SU-DHL-6 (cell line): Measurements from ENCODE around the gene SLC22A13.

ENCODE experiments used
- H2AFZ ChIP-seq: fragments of 200-600 bp; sonication (generic); 2 replicates; pipeline ENCODE4 v1.6.1; 2014; ENCODE audit warnings: low read depth, mild to moderate bottlenecking, moderate library complexity, mixed read lengths, antibody characterized with exemption, low read length; ENCODE audit not compliant: severe bottlenecking
- H3F3A ChIP-seq: fragments of 200-600 bp; shearing (Covaris generic); 2 replicates; pipeline ENCODE4 v1.6.0; 2016; ENCODE audit warnings: antibody characterized with exemption, mild to moderate bottlenecking; ENCODE audit not compliant: insufficient read depth
- H3K27ac ChIP-seq: fragments of 200-600 bp; sonication (generic); 2 replicates; pipeline ENCODE4 v1.5.1; 2016; ENCODE audit warnings: low read depth, mild to moderate bottlenecking, low read length, moderate library complexity, mixed read lengths
- H3K27me3 ChIP-seq: fragments of 200-600 bp; sonication (generic), shearing (Covaris generic); 2 replicates; pipeline ENCODE4 v1.6.0; 2014; ENCODE audit warnings: mild to moderate bottlenecking, low read length
- H3K36me3 ChIP-seq: fragments of 200-600 bp; sonication (generic); 2 replicates; pipeline ENCODE4 v1.6.1; 2014; ENCODE audit warnings: mild to moderate bottlenecking, low read length, mixed read lengths
- H3K4me2 ChIP-seq: fragments of 300-600, 200-600 bp; shearing (Covaris generic), sonication (generic); 2 replicates; pipeline ENCODE4 v1.6.0; 2014; ENCODE audit warnings: low read length, low read depth, mild to moderate bottlenecking; ENCODE audit not compliant: poor library complexity, severe bottlenecking
- H3K4me3 ChIP-seq: fragments of 200-600 bp; sonication (generic); 2 replicates; pipeline ENCODE4 v1.5.1; 2014; ENCODE audit warnings: antibody characterized with exemption, low read length, mild to moderate bottlenecking, mixed read lengths; ENCODE audit not compliant: insufficient read depth, poor library complexity, severe bottlenecking
- H3K79me2 ChIP-seq: fragments of 200-600 bp; sonication (generic); 2 replicates; pipeline ENCODE4 v1.6.1; 2014; ENCODE audit warnings: mild to moderate bottlenecking, low read length, moderate library complexity; ENCODE audit not compliant: insufficient read depth
- H3K9ac ChIP-seq: fragments of 200-600 bp; sonication (generic); 2 replicates; pipeline ENCODE4 v1.7.0; 2014; ENCODE audit warnings: mild to moderate bottlenecking, low read length
- H3K9me2 ChIP-seq: fragments of 200-600 bp; sonication (generic); replicated peaks from 2 replicates; pipeline ENCODE4 v1.6.1; 2014; ENCODE audit warnings: low read length; ENCODE audit not compliant: insufficient read depth
- H3K9me3 ChIP-seq: fragments of 200-600 bp; sonication (generic); 2 replicates; pipeline ENCODE4 v1.6.1; 2014; ENCODE audit warnings: low read length, mixed read lengths; ENCODE audit not compliant: insufficient read depth
- H4K20me1 ChIP-seq: fragments of 200-600 bp; sonication (generic); 2 replicates; pipeline ENCODE4 v1.6.1; 2014; ENCODE audit warnings: low read depth, mild to moderate bottlenecking, antibody characterized with exemption, low read length, moderate library complexity, mixed read lengths
- EZH2phosphoT487 ChIP-seq: fragments of 200-600 bp; sonication (generic), shearing (Covaris generic); conservative IDR thresholded peaks from 2 replicates; pipeline ENCODE4 v1.6.1; 2018; ENCODE audit warnings: mild to moderate bottlenecking, antibody characterized with exemption, low read length, moderate library complexity, mixed read lengths
- TF ChIP-seq, protein P1 (sequence below): fragments of 200-600 bp; sonication (generic); IDR thresholded peaks from one replicate; pipeline ENCODE4 v1.5.1; 2017; ENCODE audit warnings: antibody characterized with exemption, mild to moderate bottlenecking, low read length, moderate library complexity; ENCODE audit not compliant: insufficient read depth, poor library complexity, severe bottlenecking

Gene SLC22A13

DNA sequence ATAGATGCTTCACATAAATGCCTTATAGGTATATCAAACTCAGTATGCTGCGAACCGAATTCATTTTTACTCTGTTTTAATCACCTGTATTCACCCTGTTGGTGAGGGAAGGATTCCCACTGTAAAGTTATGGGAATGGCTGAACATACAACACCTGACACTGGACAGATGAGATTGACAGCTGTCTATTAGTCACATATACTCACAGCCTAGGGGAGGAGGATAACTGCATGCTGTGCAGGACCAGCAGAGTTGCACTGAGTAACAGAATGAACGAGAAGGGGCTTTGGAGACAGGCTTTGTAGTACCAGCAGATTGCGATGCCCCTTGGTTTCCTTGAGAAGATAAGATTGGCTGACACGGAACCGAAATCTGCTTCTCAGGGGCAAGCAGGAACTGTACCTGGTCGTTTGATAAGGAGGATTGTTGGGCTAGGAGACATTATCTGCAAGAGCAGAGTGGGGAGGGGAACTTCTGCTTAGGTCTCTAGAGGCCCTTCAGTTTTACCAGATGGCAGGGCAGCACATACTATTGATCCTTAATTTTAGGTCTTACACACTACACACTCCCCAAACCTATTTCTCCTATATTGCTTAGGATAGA, 43.5 kb upstream of the SLC22A13 start:
- peaks cover 34% of the 10 kb centered on the region for H3K36me3 ChIP-seq
- no peak overlapping the region for H3K4me2 ChIP-seq

DNA sequence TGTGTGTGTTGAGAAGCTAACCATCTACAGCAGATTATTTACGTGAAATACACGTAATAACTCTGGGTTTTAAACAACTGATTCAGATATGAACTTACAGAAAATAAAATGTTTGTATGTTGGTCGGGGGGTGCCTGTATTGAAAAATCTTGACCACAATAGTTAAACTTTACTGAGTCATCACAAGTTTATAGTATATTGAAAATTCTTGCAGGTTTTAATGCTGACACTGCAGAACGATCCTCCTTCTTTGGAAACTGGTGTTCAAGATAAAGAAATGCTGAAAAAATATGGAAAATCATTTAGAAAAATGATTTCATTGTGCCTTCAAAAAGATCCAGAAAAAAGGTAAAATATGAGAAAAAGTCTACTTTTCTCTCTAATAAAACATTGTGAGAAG, 41.3 kb upstream of the SLC22A13 start:
- H3K9ac ChIP-seq, result no peak overlapping the region
- no peak for TF ChIP-seq EZH2phosphoT487
- TF ChIP-seq, protein P1, sequence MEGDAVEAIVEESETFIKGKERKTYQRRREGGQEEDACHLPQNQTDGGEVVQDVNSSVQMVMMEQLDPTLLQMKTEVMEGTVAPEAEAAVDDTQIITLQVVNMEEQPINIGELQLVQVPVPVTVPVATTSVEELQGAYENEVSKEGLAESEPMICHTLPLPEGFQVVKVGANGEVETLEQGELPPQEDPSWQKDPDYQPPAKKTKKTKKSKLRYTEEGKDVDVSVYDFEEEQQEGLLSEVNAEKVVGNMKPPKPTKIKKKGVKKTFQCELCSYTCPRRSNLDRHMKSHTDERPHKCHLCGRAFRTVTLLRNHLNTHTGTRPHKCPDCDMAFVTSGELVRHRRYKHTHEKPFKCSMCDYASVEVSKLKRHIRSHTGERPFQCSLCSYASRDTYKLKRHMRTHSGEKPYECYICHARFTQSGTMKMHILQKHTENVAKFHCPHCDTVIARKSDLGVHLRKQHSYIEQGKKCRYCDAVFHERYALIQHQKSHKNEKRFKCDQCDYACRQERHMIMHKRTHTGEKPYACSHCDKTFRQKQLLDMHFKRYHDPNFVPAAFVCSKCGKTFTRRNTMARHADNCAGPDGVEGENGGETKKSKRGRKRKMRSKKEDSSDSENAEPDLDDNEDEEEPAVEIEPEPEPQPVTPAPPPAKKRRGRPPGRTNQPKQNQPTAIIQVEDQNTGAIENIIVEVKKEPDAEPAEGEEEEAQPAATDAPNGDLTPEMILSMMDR, result no peak
- 0 out of 2 replicates have a peak, but pooled peaks cover 5% of the 10 kb centered on the region for H4K20me1 ChIP-seq
- no peaks in the 10 kb centered on the region for H3K9me2 ChIP-seq
- no peak overlapping the region for H3K4me3 ChIP-seq
- no peaks in the 10 kb centered on the region for H3F3A ChIP-seq
- no peak overlapping the region for H2AFZ ChIP-seq
- H3K79me2 ChIP-seq, result peaks cover 9% of the 10 kb centered on the region; the same call in 1 of the 2 replicates
- no peaks in the 10 kb centered on the region for H3K9me3 ChIP-seq
- peaks cover 40% of the 10 kb centered on the region for H3K36me3 ChIP-seq
- no peak overlapping the region for H3K27ac ChIP-seq
- no peaks in the 10 kb centered on the region for H3K27me3 ChIP-seq
- no peak overlapping the region for H3K4me2 ChIP-seq

More for the DNA sequence above, 43.5 kb upstream of the SLC22A13 start:
- Histone ChIP-seq H4K20me1 (0 out of 2 replicates have a peak, but pooled peaks cover 6% of the 10 kb centered on the region), H3K9me3 (no peaks in the 10 kb centered on the region), H3K27me3 (no peaks in the 10 kb centered on the region), H3K9me2 (no peaks in the 10 kb centered on the region), H3K9ac (no peak overlapping the region), H3K27ac (no peak overlapping the region), H2AFZ (no peak overlapping the region), H3K79me2 (peaks cover 15% of the 10 kb centered on the region; the same call in 1 of the 2 replicates), H3K4me3 (no peak overlapping the region), H3F3A (no peaks in the 10 kb centered on the region)
- no peak for TF ChIP-seq EZH2phosphoT487
- TF ChIP-seq, protein P1, result no peak

DNA sequence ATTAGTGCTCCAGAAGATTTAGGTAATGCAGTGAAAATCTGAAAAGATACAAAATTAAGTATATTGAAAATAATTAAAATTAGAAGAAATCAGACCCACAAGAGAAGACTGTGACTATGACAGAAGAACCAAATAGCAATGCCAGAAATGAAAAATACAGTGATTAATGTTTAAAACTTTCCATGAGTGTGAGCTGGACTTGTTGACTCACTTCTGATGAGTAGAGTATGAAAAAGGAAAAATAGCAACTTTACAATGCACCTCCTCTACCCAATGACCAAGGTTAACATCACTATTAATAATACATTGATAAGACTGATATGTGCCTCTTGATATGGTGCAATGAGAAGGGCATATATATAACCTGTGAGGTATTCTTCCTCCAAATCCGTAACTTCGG, 39.3 kb upstream of the SLC22A13 start:
- peaks cover 54% of the 10 kb centered on the region for H3K36me3 ChIP-seq

More for the DNA sequence above, 39.3 kb upstream of the SLC22A13 start:
- Histone ChIP-seq H3K4me3 (no peak overlapping the region), H3K27ac (no peak overlapping the region), H3K9ac (no peak overlapping the region), H3K9me3 (no peaks in the 10 kb centered on the region), H3K9me2 (no peaks in the 10 kb centered on the region), H3F3A (no peaks in the 10 kb centered on the region), H2AFZ (no peak overlapping the region), H3K79me2 (no peaks in the 10 kb centered on the region), H4K20me1 (0 out of 2 replicates have a peak, but pooled peaks cover 2% of the 10 kb centered on the region), H3K4me2 (no peak overlapping the region), H3K27me3 (no peaks in the 10 kb centered on the region)
- TF ChIP-seq, protein P1, result no peak
- TF ChIP-seq EZH2phosphoT487, result no peak
